Upper lobe of right lung (tissue), 1 donor: ENCODE measurements around the gene PTCH1. TPM values are rescaled to one million over a fixed set of nuclear protein-coding genes. Genes with fewer than 3 reads are reported as not detected.

Source experiments
- ATAC-seq: fragments of 200-7000 bp; cut with Tn5 transposase; one replicate; pipeline ENCODE4 v1.9.1; 2020; ENCODE audit warnings: mild to moderate bottlenecking, moderate library complexity
- DNase-seq: peaks from one replicate; pipeline ENCODE4 v3.0.0-alpha.2; 2020
- H3K27ac ChIP-seq: fragments of 200-600 bp; one replicate; pipeline ENCODE4 v1.8.0; 2022
- H3K27me3 ChIP-seq: fragments of 200-600 bp; one replicate; pipeline ENCODE4 v1.8.0; 2022; ENCODE audit warnings: mild to moderate bottlenecking
- H3K36me3 ChIP-seq: fragments of 200-600 bp; one replicate; pipeline ENCODE4 v1.8.0; 2022
- H3K4me1 ChIP-seq: fragments of 200-600 bp; one replicate; pipeline ENCODE4 v1.8.0; 2022
- H3K4me3 ChIP-seq: fragments of 200-600 bp; one replicate; pipeline ENCODE4 v1.8.0; 2022; ENCODE audit warnings: mild to moderate bottlenecking
- H3K9me3 ChIP-seq: fragments of 200-600 bp; one replicate; pipeline ENCODE4 v1.8.0; 2022
- intact Hi-C: fragments of 100-400 bp; cut with DNase I; formaldehyde crosslinking; loops from one replicate; pipeline ENCODE4 v1.11.0; 2022
- total RNA-seq: library from RNA; stranded (reverse); fragmentation: NEBNext Ultra II Directional; extraction: Animal tissue kit (Norgen Biotek cat#: 25700); gene quantifications from one replicate; pipeline ENCODE4 v1.2.1, GENCODE V29; 2021
- TF ChIP-seq, protein P1 (sequence below): fragments of 200-600 bp; IDR thresholded peaks from one replicate; pipeline ENCODE4 v1.8.0; 2022; ENCODE audit warnings: antibody characterized with exemption
- donor health status: DM: no; HTN: yes; CAD: no; lungs with severe emphysema.

The PTCH1 gene
- total RNA-seq, 1 donor from 2014 or later, result 25.9 TPM

DNA sequence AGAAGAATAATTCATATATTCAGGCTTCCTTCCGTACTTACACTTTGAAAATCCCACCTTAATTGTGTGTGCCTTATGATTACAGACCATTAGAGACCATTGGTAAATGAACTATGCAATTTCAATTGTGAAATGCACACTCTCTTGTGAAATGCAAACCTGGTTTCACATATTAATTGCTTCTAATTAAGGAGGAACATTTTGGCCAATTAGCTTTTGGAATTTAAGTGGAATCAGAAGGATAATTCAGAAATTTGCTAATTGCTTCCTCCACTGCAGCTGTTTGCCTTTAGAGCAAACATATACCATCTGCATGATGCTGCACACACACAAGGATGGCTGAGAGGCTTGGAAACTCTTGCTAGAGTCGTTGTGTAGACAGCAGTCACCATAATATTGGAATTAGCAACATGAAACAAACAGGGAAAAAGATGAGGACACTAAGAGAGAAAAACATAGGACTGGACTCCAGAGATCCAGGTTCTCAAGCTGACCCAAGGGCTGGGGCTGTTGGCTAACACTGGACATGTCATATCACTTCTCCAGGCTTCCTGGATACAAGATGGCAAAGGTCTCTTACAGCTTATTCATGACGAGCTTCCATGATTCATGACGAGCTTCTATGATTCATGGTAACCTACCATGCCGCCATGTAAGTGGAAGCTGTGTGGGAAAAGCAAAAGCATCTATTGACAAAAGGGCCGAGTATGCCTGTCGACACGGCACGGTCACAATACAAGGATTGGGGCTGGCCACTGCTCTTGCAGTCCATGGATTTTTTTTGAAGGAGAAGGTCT, 78.0 kb downstream of the PTCH1 start:
- DNase-seq (no peak), ATAC-seq (no peak)
- Histone ChIP-seq H3K27ac (no peak overlapping the region), H3K4me3 (no peak overlapping the region), H3K4me1 (no peaks in the 10 kb centered on the region), H3K27me3 (no peaks in the 10 kb centered on the region), H3K9me3 (no peaks in the 10 kb centered on the region), H3K36me3 (no peaks in the 10 kb centered on the region)
- TF ChIP-seq, protein P1, sequence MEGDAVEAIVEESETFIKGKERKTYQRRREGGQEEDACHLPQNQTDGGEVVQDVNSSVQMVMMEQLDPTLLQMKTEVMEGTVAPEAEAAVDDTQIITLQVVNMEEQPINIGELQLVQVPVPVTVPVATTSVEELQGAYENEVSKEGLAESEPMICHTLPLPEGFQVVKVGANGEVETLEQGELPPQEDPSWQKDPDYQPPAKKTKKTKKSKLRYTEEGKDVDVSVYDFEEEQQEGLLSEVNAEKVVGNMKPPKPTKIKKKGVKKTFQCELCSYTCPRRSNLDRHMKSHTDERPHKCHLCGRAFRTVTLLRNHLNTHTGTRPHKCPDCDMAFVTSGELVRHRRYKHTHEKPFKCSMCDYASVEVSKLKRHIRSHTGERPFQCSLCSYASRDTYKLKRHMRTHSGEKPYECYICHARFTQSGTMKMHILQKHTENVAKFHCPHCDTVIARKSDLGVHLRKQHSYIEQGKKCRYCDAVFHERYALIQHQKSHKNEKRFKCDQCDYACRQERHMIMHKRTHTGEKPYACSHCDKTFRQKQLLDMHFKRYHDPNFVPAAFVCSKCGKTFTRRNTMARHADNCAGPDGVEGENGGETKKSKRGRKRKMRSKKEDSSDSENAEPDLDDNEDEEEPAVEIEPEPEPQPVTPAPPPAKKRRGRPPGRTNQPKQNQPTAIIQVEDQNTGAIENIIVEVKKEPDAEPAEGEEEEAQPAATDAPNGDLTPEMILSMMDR, result no peak
- intact Hi-C loops, result no loop called here

DNA sequence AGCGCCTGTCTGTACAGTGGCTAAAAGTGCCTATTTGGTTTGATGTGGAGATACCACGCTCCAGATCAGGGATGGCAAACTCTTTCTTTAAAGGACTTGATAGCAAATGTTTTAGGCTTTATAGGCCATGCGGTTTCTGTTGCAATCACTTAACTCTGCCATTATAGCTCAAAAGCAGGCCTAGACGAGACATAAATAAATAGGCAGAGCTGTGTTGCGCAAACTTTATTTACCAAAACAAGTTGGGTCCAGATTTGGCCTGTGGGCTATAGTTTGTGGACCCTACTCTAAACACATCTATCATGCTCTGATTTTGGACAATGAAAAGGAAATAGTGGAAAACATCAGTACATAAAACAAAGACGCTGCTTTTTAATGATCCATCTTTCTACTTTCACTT, 79.2 kb downstream of the PTCH1 start:
- no peaks in the 10 kb centered on the region for H3K4me1 ChIP-seq
- no peak overlapping the region for H3K4me3 ChIP-seq
- intact Hi-C loops, result no loop called here
- H3K27ac ChIP-seq, result no peak overlapping the region
- ATAC-seq, result no peak
- H3K9me3 ChIP-seq, result no peaks in the 10 kb centered on the region
- TF ChIP-seq, protein P1, result no peak
- no peaks in the 10 kb centered on the region for H3K36me3 ChIP-seq
- DNase-seq, result no peak
- no peaks in the 10 kb centered on the region for H3K27me3 ChIP-seq

DNA sequence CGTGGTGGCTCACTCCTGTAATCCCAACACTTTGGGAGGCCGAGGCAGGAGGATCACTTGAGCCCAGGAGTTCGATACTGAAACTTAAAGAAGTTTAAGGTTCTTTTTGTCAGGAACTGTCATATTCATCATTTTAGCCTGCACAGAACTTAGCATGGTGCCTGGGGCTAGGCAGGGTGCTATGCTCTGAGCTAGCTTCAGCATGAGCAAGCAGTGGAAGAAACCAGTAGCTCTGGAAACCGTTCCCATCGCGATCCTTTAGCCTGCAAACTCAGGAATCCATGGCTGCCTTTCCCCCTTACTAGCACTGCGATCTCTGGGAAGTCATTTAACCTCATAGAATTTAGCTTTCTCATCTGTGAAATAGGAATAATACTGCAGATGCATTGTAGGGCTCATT, 80.4 kb downstream of the PTCH1 start:
- H3K4me1 ChIP-seq, result no peaks in the 10 kb centered on the region
- H3K27me3 ChIP-seq, result no peaks in the 10 kb centered on the region
- no peaks in the 10 kb centered on the region for H3K36me3 ChIP-seq
- ATAC-seq (no peak), DNase-seq (no peak)
- TF ChIP-seq, protein P1, result no peak
- intact Hi-C loops, result no loop called here
- H3K9me3 ChIP-seq, result no peaks in the 10 kb centered on the region
- no peak overlapping the region for H3K27ac ChIP-seq
- H3K4me3 ChIP-seq, result no peak overlapping the region

DNA sequence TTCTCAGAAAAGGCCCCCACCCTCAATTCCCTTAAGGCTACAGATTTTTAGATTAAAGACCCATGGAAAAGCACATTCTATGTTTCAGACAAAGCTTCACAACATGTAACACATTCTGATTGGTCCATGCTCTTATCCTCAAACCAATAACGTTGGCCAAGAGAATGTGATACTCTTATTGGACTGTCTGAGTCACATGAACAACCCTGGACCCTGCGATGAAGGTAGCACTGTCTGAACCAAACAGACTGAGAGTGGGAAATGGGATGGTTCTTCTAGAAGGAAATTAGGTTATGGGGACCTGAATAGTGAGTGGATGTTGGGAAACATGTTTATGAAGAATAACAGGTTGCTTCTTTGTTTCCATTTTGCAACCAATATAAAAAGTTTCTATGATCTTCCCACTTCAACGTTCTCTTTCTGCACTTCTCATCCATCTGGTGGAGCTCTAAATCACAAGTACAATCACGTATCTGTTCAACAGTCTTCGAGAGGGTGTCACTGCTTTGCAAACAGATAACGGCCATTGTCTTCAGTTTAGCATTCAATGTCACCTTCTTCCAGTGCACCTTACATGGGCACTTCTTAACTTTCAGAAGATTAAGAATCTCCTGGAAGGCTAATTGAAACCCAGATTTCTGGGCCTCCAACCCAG, 81.6 kb downstream of the PTCH1 start:
- no peaks in the 10 kb centered on the region for H3K4me1 ChIP-seq
- ATAC-seq (no peak), DNase-seq (no peak)
- H3K27ac ChIP-seq, result no peak overlapping the region
- no peaks in the 10 kb centered on the region for H3K9me3 ChIP-seq
- H3K27me3 ChIP-seq, result no peaks in the 10 kb centered on the region
- H3K36me3 ChIP-seq, result no peaks in the 10 kb centered on the region
- TF ChIP-seq, protein P1, result no peak
- intact Hi-C loops, result no loop called here
- no peak overlapping the region for H3K4me3 ChIP-seq

DNA sequence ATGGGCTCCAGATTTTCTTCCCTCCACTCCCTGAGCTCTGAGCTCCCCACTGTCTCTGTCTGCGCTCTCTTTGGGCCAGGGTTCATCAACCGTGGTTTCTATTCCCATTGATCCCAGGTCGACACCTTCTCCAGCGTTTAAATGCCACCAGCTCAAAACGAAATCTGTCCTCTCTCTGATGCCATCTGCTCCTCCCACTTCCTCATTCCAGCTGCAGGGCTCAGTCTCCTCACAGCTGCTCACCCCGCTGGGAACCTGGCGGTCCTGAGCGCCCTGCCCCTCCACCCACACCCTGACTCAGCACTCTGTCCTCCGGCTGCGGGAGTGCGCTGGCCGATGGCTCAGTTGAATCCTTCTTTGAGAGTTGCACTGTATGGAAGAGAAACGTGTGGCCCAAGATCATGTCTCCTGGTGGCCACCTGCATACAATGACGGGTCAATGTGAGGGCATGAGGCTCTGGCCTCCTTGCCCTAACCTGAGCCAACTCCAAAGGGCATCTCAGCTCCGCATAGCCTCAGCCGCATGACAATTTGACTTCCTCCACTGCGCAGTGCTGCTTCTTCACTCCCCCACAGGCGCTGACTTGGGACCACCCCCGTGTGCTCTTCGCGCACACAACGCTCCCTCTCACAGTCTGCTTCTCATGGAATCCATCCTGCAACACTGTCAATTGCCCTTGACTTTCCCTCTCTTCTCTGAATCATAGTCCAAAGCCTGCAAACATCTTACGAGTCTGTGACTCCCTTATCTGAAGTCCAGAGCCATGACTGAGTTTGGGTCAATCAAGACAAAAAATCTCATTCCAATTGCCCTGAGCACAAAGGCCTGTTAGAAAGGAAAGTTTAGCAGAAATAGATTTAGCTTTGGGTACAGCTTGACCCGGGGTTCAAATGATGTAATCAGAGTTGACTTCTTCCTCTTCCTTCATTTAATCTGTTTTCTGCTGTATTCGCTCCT, 82.4 kb downstream of the PTCH1 start:
- no peaks in the 10 kb centered on the region for H3K4me1 ChIP-seq

More for the DNA sequence above, 82.4 kb downstream of the PTCH1 start:
- TF ChIP-seq, protein P1, result no peak
- Histone ChIP-seq H3K9me3 (no peaks in the 10 kb centered on the region), H3K27ac (no peak overlapping the region), H3K36me3 (no peaks in the 10 kb centered on the region), H3K4me3 (no peak overlapping the region), H3K27me3 (no peaks in the 10 kb centered on the region)
- DNase-seq, result no peak
- intact Hi-C loops, result no loop called here
- ATAC-seq, result peak; percentile 39
